Measurements from ENCODE around the gene DESI1.

DNA sequence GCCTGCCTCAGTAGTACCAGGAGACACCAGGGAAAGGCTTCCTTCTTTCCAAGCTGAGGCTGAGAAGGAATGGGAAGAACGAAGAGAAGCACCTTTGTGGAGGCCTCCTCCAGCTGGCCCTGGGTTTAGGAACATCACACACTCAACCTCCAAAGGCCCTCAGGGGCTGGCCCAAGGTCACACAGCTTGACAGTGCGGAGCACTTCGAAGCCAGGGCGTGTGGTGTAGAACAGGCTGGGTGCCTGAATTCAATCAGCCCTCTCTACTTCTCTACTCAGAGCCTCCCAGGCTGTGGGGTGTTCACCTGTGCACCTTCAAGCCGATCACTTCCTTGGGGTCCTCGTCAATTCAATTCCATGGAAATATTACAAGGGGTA, 60.8 kb downstream of the DESI1 start:
- TF ChIP-seq, protein P1, sequence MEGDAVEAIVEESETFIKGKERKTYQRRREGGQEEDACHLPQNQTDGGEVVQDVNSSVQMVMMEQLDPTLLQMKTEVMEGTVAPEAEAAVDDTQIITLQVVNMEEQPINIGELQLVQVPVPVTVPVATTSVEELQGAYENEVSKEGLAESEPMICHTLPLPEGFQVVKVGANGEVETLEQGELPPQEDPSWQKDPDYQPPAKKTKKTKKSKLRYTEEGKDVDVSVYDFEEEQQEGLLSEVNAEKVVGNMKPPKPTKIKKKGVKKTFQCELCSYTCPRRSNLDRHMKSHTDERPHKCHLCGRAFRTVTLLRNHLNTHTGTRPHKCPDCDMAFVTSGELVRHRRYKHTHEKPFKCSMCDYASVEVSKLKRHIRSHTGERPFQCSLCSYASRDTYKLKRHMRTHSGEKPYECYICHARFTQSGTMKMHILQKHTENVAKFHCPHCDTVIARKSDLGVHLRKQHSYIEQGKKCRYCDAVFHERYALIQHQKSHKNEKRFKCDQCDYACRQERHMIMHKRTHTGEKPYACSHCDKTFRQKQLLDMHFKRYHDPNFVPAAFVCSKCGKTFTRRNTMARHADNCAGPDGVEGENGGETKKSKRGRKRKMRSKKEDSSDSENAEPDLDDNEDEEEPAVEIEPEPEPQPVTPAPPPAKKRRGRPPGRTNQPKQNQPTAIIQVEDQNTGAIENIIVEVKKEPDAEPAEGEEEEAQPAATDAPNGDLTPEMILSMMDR (IDR thresholded peaks at IDR 0.05; ENCODE audit: insufficient read depth, low read length, poor library complexity, severe bottlenecking) = no peak
- TF ChIP-seq EZH2phosphoT487 (conservative IDR thresholded peaks at IDR 0.05; ENCODE audit: low read length) = no peak
